H54 (cell line): ENCODE results near the gene CLTCL1.
A peak's percentile ranks its signal among the peaks of the same experiment; 100 is the strongest.

Experiments
- DNase-seq: peaks from one replicate; pipeline ENCODE4 v3.0.0; 2011; ENCODE audit warnings: low spot score, mixed read lengths; ENCODE audit not compliant: insufficient read length
- FAIRE-seq: peaks from 3 replicates; lab custom pipeline; 2011; peaks lifted over from hg19 to GRCh38; lab: Jason Lieb, UNC
- POLR2A ChIP-seq: IDR thresholded peaks from 2 replicates; pipeline ENCODE4 v1.6.1; 2011; ENCODE audit warnings: low read depth, mild to moderate bottlenecking, low read length

Gene CLTCL1

GRCh38 chr22:19149991-19150390 lies 141.5 kb downstream of the CLTCL1 start, which contains the start of gene GSC2:
TSS of gene GSC2 (minus strand) at chr22:19150292. CDS start at chr22:19150283, 9 bp downstream.
- DNase-seq, result no peak
- TF ChIP-seq POLR2A, result no peak
- FAIRE-seq, result no peak

- FAIRE-seq (no peak), DNase-seq (no peak)
- TF ChIP-seq POLR2A, result no peak
These were observed 142.3 kb downstream of the CLTCL1 start for GRCh38 chr22:19149047-19149883.

GRCh38 chr22:19148417-19149046 lies 143.0 kb downstream of the CLTCL1 start:
- FAIRE-seq (no peak), DNase-seq (no peak)
- TF ChIP-seq POLR2A, result no peak

GRCh38 chr22:19147195-19147780 lies 144.2 kb downstream of the CLTCL1 start:
- no peak for FAIRE-seq
- no peak for DNase-seq
- TF ChIP-seq POLR2A, result no peak

- DNase-seq (no peak), FAIRE-seq (no peak)
- no peak for TF ChIP-seq POLR2A
These were observed 145.1 kb downstream of the CLTCL1 start for GRCh38 chr22:19146215-19146968.

- DNase-seq, result peak; percentile 32
- FAIRE-seq, result no peak
- TF ChIP-seq POLR2A, result no peak
These were observed 147.5 kb downstream of the CLTCL1 start for GRCh38 chr22:19143967-19144400.

- DNase-seq, result no peak
- no peak for FAIRE-seq
- no peak for TF ChIP-seq POLR2A
These were observed 148.3 kb downstream of the CLTCL1 start for GRCh38 chr22:19143212-19143611.

- no peak for TF ChIP-seq POLR2A
- DNase-seq (no peak), FAIRE-seq (no peak)
These were observed 149.1 kb downstream of the CLTCL1 start for GRCh38 chr22:19142394-19142793.

- FAIRE-seq, result no peak
These were observed 151.5 kb downstream of the CLTCL1 start for GRCh38 chr22:19139974-19140373.

GRCh38 chr22:19139001-19139356 lies 152.5 kb downstream of the CLTCL1 start:
- TF ChIP-seq POLR2A, result no peak
- no peak for FAIRE-seq
- DNase-seq, result no peak

More at GRCh38 chr22:19139974-19140373, 151.5 kb downstream of the CLTCL1 start:
- no peak for TF ChIP-seq POLR2A
- DNase-seq, result no peak

GRCh38 chr22:19138217-19139000 lies 153.1 kb downstream of the CLTCL1 start:
- no peak for FAIRE-seq

GRCh38 chr22:19137384-19138216 lies 153.9 kb downstream of the CLTCL1 start:
- no peak for TF ChIP-seq POLR2A
- FAIRE-seq, result no peak
- DNase-seq, result no peak

More at GRCh38 chr22:19138217-19139000, 153.1 kb downstream of the CLTCL1 start:
- no peak for TF ChIP-seq POLR2A
- no peak for DNase-seq
